Panc1 (cell line): ENCODE measurements around the gene CLSTN2.

Experiments used
- CTCF ChIP-seq: fragments of 450-650 bp; IDR thresholded peaks from 2 replicates; pipeline ENCODE4 v1.5.1; 2017; ENCODE audit warnings: mild to moderate bottlenecking
- POLR2AphosphoS5 ChIP-seq: IDR thresholded peaks from 2 replicates; pipeline ENCODE4 v1.6.1; 2012; ENCODE audit warnings: mild to moderate bottlenecking, low read depth, low read length, moderate library complexity
- TCF7L2 ChIP-seq: IDR thresholded peaks from 2 replicates; pipeline ENCODE4 v1.6.1; 2011; ENCODE audit warnings: mild to moderate bottlenecking, low read depth, low read length, inconsistent platforms

GRCh38 chr3:140430494-140430893 lies 495.5 kb downstream of the CLSTN2 start:
- no peak for TF ChIP-seq CTCF
- TF ChIP-seq POLR2AphosphoS5: no peak
- TF ChIP-seq TCF7L2: no peak
